ENCODE measurements around the gene ROBO1.

Gene ROBO1

GRCh38 chr3:78792733-78793132 is 975.1 kb downstream of the ROBO1 start:
- no peaks in the 10 kb centered on the region for H3K9me3 ChIP-seq (replicated peaks; ENCODE audit: insufficient read depth, low read length)
- TF ChIP-seq EZH2phosphoT487 (IDR thresholded peaks at IDR 0.05; ENCODE audit: low read length) (no peak), EZH2 (optimal IDR thresholded peaks at IDR 0.05; ENCODE audit: low read depth, low read length) (no peak), CTCF (IDR thresholded peaks at IDR 0.05; ENCODE audit: low read length) (no peak)
- H3K27ac ChIP-seq (ENCODE audit: low read length): no peak overlapping the region
- no peak for DNase-seq
- H2AFZ ChIP-seq (ENCODE audit: low read length): no peak overlapping the region
- H3K27me3 ChIP-seq (replicated peaks; ENCODE audit: insufficient read depth, low read length): no peaks in the 10 kb centered on the region
- no peak overlapping the region for H3K9ac ChIP-seq (ENCODE audit: low read length)
- no peaks in the 10 kb centered on the region for H3K9me2 ChIP-seq (replicated peaks; ENCODE audit: insufficient read depth, low read length)
- no peak overlapping the region for H3K4me3 ChIP-seq (ENCODE audit: low read length)
- H3F3A ChIP-seq (ENCODE audit: insufficient read depth, low read length): no peaks in the 10 kb centered on the region
- H3K36me3 ChIP-seq (replicated peaks; ENCODE audit: insufficient read depth, low read length): no peaks in the 10 kb centered on the region
- no peaks in the 10 kb centered on the region for H4K20me1 ChIP-seq (ENCODE audit: insufficient read depth, low read length)
- H3K4me1 ChIP-seq (ENCODE audit: low read length): no peaks in the 10 kb centered on the region
- H3K4me2 ChIP-seq (ENCODE audit: low read depth, low read length): no peak overlapping the region
- no peaks in the 10 kb centered on the region for H3K79me2 ChIP-seq (ENCODE audit: low read length)

GRCh38 chr3:78792212-78792611 is 975.6 kb downstream of the ROBO1 start:
- no peak overlapping the region for H3K4me2 ChIP-seq (ENCODE audit: low read depth, low read length)
- no peak overlapping the region for H2AFZ ChIP-seq (ENCODE audit: low read length)
- H3K9me3 ChIP-seq (replicated peaks; ENCODE audit: insufficient read depth, low read length): no peaks in the 10 kb centered on the region
- no peak for DNase-seq
- H3K27ac ChIP-seq (ENCODE audit: low read length): no peak overlapping the region
- no peak for TF ChIP-seq EZH2phosphoT487 (IDR thresholded peaks at IDR 0.05; ENCODE audit: low read length)
- no peak for TF ChIP-seq CTCF (IDR thresholded peaks at IDR 0.05; ENCODE audit: low read length)
- TF ChIP-seq EZH2 (optimal IDR thresholded peaks at IDR 0.05; ENCODE audit: low read depth, low read length): no peak
- no peaks in the 10 kb centered on the region for H4K20me1 ChIP-seq (ENCODE audit: insufficient read depth, low read length)
- no peaks in the 10 kb centered on the region for H3K79me2 ChIP-seq (ENCODE audit: low read length)
- no peak overlapping the region for H3K4me3 ChIP-seq (ENCODE audit: low read length)
- H3F3A ChIP-seq (ENCODE audit: insufficient read depth, low read length): no peaks in the 10 kb centered on the region
- no peaks in the 10 kb centered on the region for H3K4me1 ChIP-seq (ENCODE audit: low read length)
- no peaks in the 10 kb centered on the region for H3K36me3 ChIP-seq (replicated peaks; ENCODE audit: insufficient read depth, low read length)
- H3K27me3 ChIP-seq (replicated peaks; ENCODE audit: insufficient read depth, low read length): no peaks in the 10 kb centered on the region
- no peaks in the 10 kb centered on the region for H3K9me2 ChIP-seq (replicated peaks; ENCODE audit: insufficient read depth, low read length)
- H3K9ac ChIP-seq (ENCODE audit: low read length): no peak overlapping the region

GRCh38 chr3:78791753-78792152 is 976.0 kb downstream of the ROBO1 start:
- Histone ChIP-seq H4K20me1 (ENCODE audit: insufficient read depth, low read length) (no peaks in the 10 kb centered on the region), H3K27ac (ENCODE audit: low read length) (no peak overlapping the region), H3K4me1 (ENCODE audit: low read length) (no peaks in the 10 kb centered on the region), H3K36me3 (replicated peaks; ENCODE audit: insufficient read depth, low read length) (no peaks in the 10 kb centered on the region), H3K79me2 (ENCODE audit: low read length) (no peaks in the 10 kb centered on the region), H2AFZ (ENCODE audit: low read length) (no peak overlapping the region), H3K9ac (ENCODE audit: low read length) (no peak overlapping the region), H3F3A (ENCODE audit: insufficient read depth, low read length) (no peaks in the 10 kb centered on the region), H3K9me3 (replicated peaks; ENCODE audit: insufficient read depth, low read length) (no peaks in the 10 kb centered on the region), H3K4me2 (ENCODE audit: low read depth, low read length) (no peak overlapping the region), H3K4me3 (ENCODE audit: low read length) (no peak overlapping the region), H3K9me2 (replicated peaks; ENCODE audit: insufficient read depth, low read length) (no peaks in the 10 kb centered on the region), H3K27me3 (replicated peaks; ENCODE audit: insufficient read depth, low read length) (no peaks in the 10 kb centered on the region)
- TF ChIP-seq CTCF (IDR thresholded peaks at IDR 0.05; ENCODE audit: low read length) (no peak), EZH2 (optimal IDR thresholded peaks at IDR 0.05; ENCODE audit: low read depth, low read length) (no peak), EZH2phosphoT487 (IDR thresholded peaks at IDR 0.05; ENCODE audit: low read length) (no peak)
- no peak for DNase-seq

Data from MM.1S (cell line).